ENCODE measurements around the gene TAL1. TPM values are rescaled to one million over a fixed set of nuclear protein-coding genes. Genes with fewer than 3 reads are reported as not detected.

Gene TAL1
- total RNA-seq, 6 experiments from 2014 or later, result 0.43 to 4.5 (median 1.8) TPM

DNA sequence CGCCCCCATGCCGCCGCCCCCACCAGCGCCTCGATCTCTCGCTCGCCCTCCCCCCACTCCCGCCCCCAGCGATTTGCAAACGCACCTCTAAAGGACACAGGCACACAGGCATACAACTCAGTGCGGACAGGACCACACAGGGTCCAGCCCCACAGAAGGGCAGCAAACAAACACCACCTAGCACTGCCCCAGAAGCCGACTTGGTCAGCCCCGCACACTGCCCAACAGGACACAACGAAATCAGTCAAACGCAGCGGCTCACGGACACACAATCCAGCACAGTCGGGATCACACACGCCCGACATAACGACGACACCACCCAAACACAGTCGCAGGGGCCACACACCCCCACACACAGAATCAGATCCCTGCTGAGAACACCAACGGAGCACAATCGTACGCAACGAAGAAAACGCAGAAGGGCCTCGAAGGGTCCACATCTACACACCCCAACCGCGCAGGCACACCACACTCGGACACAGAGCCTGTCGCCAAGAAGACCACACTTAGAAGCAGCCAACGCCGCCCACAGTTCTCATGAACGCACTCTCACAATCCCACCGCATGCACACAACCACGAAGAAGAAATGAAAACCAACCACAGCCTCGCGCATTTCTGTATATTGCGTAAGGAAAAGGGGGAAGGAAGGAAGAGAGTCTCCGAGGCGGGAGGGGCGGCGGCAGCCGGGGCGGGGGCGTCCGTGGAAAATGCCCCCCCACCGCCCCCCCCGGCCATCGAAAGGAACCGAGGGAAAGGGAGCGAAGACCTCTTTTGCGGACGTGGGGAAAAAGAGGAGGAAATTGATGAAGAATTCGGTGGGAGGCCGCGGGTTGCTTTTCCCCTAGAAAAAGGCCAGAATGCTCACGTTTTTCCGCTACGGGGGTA is 481 bp downstream of the TAL1 start:
- DNase-seq (no peak), ATAC-seq (peak; percentile 41 to 46 (median 43))
- Histone ChIP-seq H3K27me3 (peaks cover 9 to 50% of the 10 kb centered on the region in 2 donors), H3K4me1 (no peaks in the 10 kb centered on the region), H3K4me3 (peak overlapping the region; percentile 21 to 29 (median 27)), H3K9me3 (no peaks in the 10 kb centered on the region), H3K27ac (peak overlapping the region; percentile 50 to 85 (median 56)), H3K36me3 (no peaks in the 10 kb centered on the region)
- WGBS (ENCODE audit: insufficient coverage, low coverage, low lambda C conversion rate, missing lambda C conversion rate), result 1% methylated on average over 37 of the region's 62 CpGs
- TF ChIP-seq POLR2A (IDR thresholded peaks at IDR 0.05) (peak; percentile 9), CTCF (IDR thresholded peaks at IDR 0.05) (no peak)
- intact Hi-C loops (cut with DNase I), result no loop called here

DNA sequence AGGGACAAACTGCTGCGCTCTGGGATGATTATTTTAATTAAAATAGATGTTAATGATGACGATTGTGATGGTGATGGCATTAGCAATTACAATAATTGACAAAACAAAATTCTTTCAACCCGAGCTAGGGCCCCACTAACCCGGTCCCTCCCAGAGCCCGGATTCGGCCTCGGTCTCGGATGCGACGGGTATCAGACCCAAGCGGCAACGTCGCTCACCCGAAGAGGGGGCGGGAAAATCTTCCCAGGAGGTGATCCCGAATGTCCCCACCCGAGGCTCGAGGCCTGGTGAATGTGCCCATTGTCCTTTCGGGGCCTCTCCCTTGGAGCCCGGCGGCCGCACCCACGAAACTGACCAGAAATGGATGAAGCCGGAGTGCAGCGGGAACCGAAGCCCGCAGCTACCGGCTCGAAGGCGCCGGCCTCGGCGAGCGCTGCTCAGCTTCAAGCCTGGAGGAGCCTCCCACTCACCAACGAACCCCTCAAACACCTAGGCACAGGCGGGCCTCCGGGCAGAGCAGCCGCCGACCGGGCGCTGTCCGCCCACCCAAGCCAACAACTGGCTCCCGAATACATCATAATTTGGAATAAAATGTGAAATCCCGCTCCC is 1.2 kb downstream of the TAL1 start:
- H3K27me3 ChIP-seq, result peaks cover 9 to 53% of the 10 kb centered on the region in 2 donors
- H3K36me3 ChIP-seq, result no peaks in the 10 kb centered on the region
- ATAC-seq, result peak in 1 of 4 donors; percentile 2
- H3K9me3 ChIP-seq, result no peaks in the 10 kb centered on the region
- TF ChIP-seq POLR2A (IDR thresholded peaks at IDR 0.05) (no peak), CTCF (IDR thresholded peaks at IDR 0.05) (no peak)
- intact Hi-C loops (cut with DNase I), result no loop called here
- WGBS (ENCODE audit: insufficient coverage, low coverage, low lambda C conversion rate, missing lambda C conversion rate), result 9% methylated on average over 9 of the region's 44 CpGs
- no peak for DNase-seq
- peak overlapping the region; percentile 21 to 29 (median 27) for H3K4me3 ChIP-seq
- H3K4me1 ChIP-seq, result no peaks in the 10 kb centered on the region
- peak overlapping the region; percentile 50 to 85 (median 56) for H3K27ac ChIP-seq

DNA sequence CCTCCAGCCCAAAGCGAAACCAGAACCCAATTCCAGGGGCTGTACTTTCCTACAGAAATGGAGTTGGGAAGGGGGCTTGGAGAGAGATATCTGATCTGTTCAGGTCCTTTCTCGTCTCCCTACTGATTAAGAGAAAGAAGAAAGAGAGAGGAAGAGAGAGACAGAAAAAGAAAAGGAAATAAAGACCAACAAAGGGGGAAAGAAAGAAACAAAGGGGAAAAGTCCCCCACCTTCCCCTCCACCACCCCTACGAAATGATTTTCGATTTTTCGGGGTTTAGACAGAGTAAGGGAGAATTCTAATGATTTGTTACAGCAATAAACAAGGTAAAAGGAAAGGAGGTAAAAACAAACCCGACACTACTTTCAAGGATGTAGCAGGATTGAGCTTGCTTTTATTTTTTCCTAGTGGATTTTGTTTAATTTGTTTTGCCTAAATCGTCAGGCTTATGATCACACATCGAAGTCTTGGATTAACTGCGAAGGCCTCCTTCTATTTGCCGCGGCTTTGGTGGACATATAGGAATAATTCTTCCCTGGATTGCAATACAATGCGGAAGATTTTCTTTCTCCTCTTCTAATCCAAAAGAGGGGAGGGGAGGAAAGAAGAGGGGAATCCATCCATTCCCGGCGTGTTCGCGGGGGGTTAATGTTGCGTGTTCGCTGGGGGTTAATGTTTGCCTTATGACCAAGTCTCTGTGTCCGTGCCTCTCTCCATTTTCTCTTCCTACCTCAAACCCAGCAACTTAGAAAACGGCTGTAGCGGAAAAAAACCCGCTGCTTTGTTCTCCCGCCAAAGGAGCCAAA is 1.9 kb downstream of the TAL1 start:
- no peak for DNase-seq
- H3K4me3 ChIP-seq, result peak overlapping the region; percentile 21 to 29 (median 27)

More for the DNA sequence above, 1.9 kb downstream of the TAL1 start:
- WGBS (ENCODE audit: insufficient coverage, low coverage, low lambda C conversion rate, missing lambda C conversion rate), result 8% methylated on average over 23 of the region's 23 CpGs
- Histone ChIP-seq H3K9me3 (no peaks in the 10 kb centered on the region), H3K36me3 (no peaks in the 10 kb centered on the region), H3K27me3 (peaks cover 9 to 53% of the 10 kb centered on the region in 2 donors), H3K27ac (peak overlapping the region; percentile 50 to 85 (median 56)), H3K4me1 (peaks cover 0 to 6% (median under 1%) of the 10 kb centered on the region in 4 donors)
- intact Hi-C loops (cut with DNase I), result no loop called here
- no peak for ATAC-seq
- TF ChIP-seq POLR2A (IDR thresholded peaks at IDR 0.05), result no peak
- TF ChIP-seq CTCF (IDR thresholded peaks at IDR 0.05), result no peak

Data from right lobe of liver (tissue), 6 donors.